Endothelial cell of umbilical vein (primary cell): ENCODE results near the gene ZNF254. TPM values are rescaled to one million over a fixed set of nuclear protein-coding genes. Genes with fewer than 3 reads are reported as not detected.

Experiments used
- BruUV-seq: library from RNA; stranded (reverse); fragments of 400-500 nt; replicated peaks from 2 replicates; lab custom pipeline; 2021; lab: Mats Ljungman, UMichigan
- CTCF ChIA-PET: fragments of 300-600, 350-600 bp; sonication (Branson Sonifier 250); formaldehyde crosslinking; loops from one replicate; lab custom pipeline; 2021; ENCODE audit warnings: antibody characterized with exemption, inconsistent platforms; lab: Charles Lee
- POLR2A ChIA-PET: fragments of 300-600, 350-600 bp; sonication (Branson Sonifier 250); formaldehyde crosslinking; loops from one replicate; lab custom pipeline; 2021; ENCODE audit warnings: antibody characterized with exemption, inconsistent platforms; lab: Charles Lee
- DNase-seq: peaks from one replicate; pipeline ENCODE4 v3.0.0-alpha.2; 2011; ENCODE audit warnings: low read depth, low spot score
- FAIRE-seq: peaks from 2 replicates; lab custom pipeline; 2011; peaks lifted over from hg19 to GRCh38; lab: Jason Lieb, UNC
- H2AFZ ChIP-seq: 2 replicates; pipeline ENCODE4 v1.6.0; 2012; ENCODE audit warnings: low read depth, low read length, control low read depth, inconsistent platforms
- H3K27ac ChIP-seq: 2 replicates; pipeline ENCODE4 v1.5.1; 2011; ENCODE audit warnings: low read depth, mild to moderate bottlenecking, control low read depth, low read length, moderate library complexity; ENCODE audit not compliant: insufficient read depth
- H3K27me3 ChIP-seq, 2 experiments: 2 replicates each; pipeline versions ENCODE4 v1.6.0 to v1.6.1; 2011; ENCODE audit warnings: low read length in 2 of 2, mixed read lengths in 1 of 2; ENCODE audit not compliant: control insufficient read depth in 2 of 2, insufficient read depth in 2 of 2
- H3K36me3 ChIP-seq, 2 experiments: 2 replicates in 1 of 2; 3 replicates in 1 of 2; pipeline ENCODE4 v1.5.1; 2011; ENCODE audit warnings: low read length in 2 of 2, mild to moderate bottlenecking in 1 of 2, moderate library complexity in 1 of 2; ENCODE audit not compliant: control insufficient read depth in 2 of 2, insufficient read depth in 2 of 2; ENCODE audit errors: extremely low read depth in 1 of 2
- H3K4me1 ChIP-seq: 3 replicates; pipeline ENCODE4 v1.5.1; 2011; ENCODE audit warnings: mild to moderate bottlenecking, low read length; ENCODE audit not compliant: control insufficient read depth, insufficient read depth; ENCODE audit errors: extremely low read depth
- H3K4me2 ChIP-seq: 2 replicates; pipeline ENCODE4 v1.6.1; 2011; ENCODE audit warnings: low read length, control low read depth, mixed read lengths; ENCODE audit not compliant: insufficient read depth
- H3K4me3 ChIP-seq, 3 experiments: fragments of 200-600 bp in 1 of 3; sonication (generic), shearing (Covaris generic) in 1 of 3; replicated peaks in 1 of 3; 2 replicates each; pipeline ENCODE4 v1.5.1; 2011 to 2016; ENCODE audit warnings: control low read depth in 3 of 3, low read length in 3 of 3, mild to moderate bottlenecking in 2 of 3, inconsistent platforms in 1 of 3, low read depth in 1 of 3, moderate library complexity in 1 of 3; ENCODE audit not compliant: insufficient read depth in 1 of 3
- H3K79me2 ChIP-seq: 2 replicates; pipeline ENCODE4 v1.6.0; 2012; ENCODE audit warnings: low read length, inconsistent platforms; ENCODE audit not compliant: control insufficient read depth, insufficient read depth
- H3K9ac ChIP-seq: replicated peaks from 2 replicates; pipeline ENCODE3; 2011; ENCODE audit warnings: low read length, control low read depth; ENCODE audit not compliant: insufficient read depth; ENCODE audit errors: extremely low read depth
- H3K9me1 ChIP-seq: replicated peaks from 3 replicates; pipeline ENCODE4 v1.6.0; 2011; ENCODE audit warnings: mild to moderate bottlenecking, low read length; ENCODE audit not compliant: control insufficient read depth, insufficient read depth; ENCODE audit errors: extremely low read depth
- H3K9me3 ChIP-seq: replicated peaks from 2 replicates; pipeline ENCODE4 v1.5.1; 2012; ENCODE audit warnings: low read length, inconsistent platforms; ENCODE audit not compliant: control insufficient read depth, insufficient read depth
- H4K20me1 ChIP-seq: replicated peaks from 2 replicates; pipeline ENCODE3; 2011; ENCODE audit warnings: mild to moderate bottlenecking, low read length; ENCODE audit not compliant: control insufficient read depth, insufficient read depth; ENCODE audit errors: extremely low read depth
- EZH2 ChIP-seq: IDR thresholded peaks from 2 replicates; pipeline ENCODE4 v1.6.1; 2012; ENCODE audit warnings: borderline replicate concordance, low read depth, mild to moderate bottlenecking, moderate library complexity, low read length, inconsistent platforms; ENCODE audit not compliant: severe bottlenecking
- FOS ChIP-seq: IDR thresholded peaks from 2 replicates; pipeline ENCODE4 v1.6.1; 2011; ENCODE audit warnings: mild to moderate bottlenecking, low read length, moderate library complexity, borderline replicate concordance; ENCODE audit not compliant: insufficient read depth
- GATA2 ChIP-seq: IDR thresholded peaks from 2 replicates; pipeline ENCODE4 v1.7.0; 2011; ENCODE audit warnings: low read depth, mild to moderate bottlenecking, moderate library complexity, mixed read lengths, low read length; ENCODE audit not compliant: insufficient read length, insufficient read depth
- JUN ChIP-seq: IDR thresholded peaks from 2 replicates; pipeline ENCODE4 v1.6.1; 2011; ENCODE audit warnings: borderline replicate concordance, low read depth; ENCODE audit not compliant: insufficient read length, insufficient read depth
- MAX ChIP-seq: IDR thresholded peaks from 2 replicates; pipeline ENCODE4 v1.6.1; 2011; ENCODE audit not compliant: insufficient read depth, insufficient read length
- MYC ChIP-seq: IDR thresholded peaks from one replicate; pipeline ENCODE4 v1.6.1; 2011; ENCODE audit warnings: mild to moderate bottlenecking, low read depth, low read length
- POLR2A ChIP-seq: IDR thresholded peaks from 2 replicates; pipeline ENCODE4 v1.6.1; 2012; ENCODE audit warnings: low read depth, mild to moderate bottlenecking, control low read depth, low read length
- POLR2AphosphoS5 ChIP-seq: IDR thresholded peaks from 2 replicates; pipeline ENCODE4 v1.6.1; 2012; ENCODE audit warnings: low read depth, mild to moderate bottlenecking, control low read depth, low read length, moderate library complexity; ENCODE audit not compliant: insufficient read depth
- dilution Hi-C: fragments of 300-500 bp; cut with MboI; formaldehyde crosslinking; loops from one replicate; pipeline ENCODE4 v1.15.0; 2019; ENCODE audit warnings: low sequenced_read_pairs; ENCODE audit not compliant: extremely low pct_ligation_motif_present
- intact Hi-C: fragments of 100-400 bp; cut with micrococcal nuclease; formaldehyde crosslinking; loops from one replicate; pipeline ENCODE4 v1.10.0; 2022
- polyA plus RNA-seq, 4 experiments: library from polyadenylated mRNA; depleted of rRNA in 3 of 4; stranded (reverse) in 3 of 4; unstranded in 1 of 4; fragments of >200 nt; gene quantifications; 2 replicates each; pipeline versions ENCODE4 v1.2.1 to v1.2.3, GENCODE V29; 2011 to 2012; ENCODE audit warnings: missing spikeins in 1 of 4
- total RNA-seq: library from RNA; stranded (reverse); gene quantifications from 2 replicates; pipeline ENCODE4 v1.2.3, GENCODE V29; 2021
- TF ChIP-seq, protein P1 (sequence below), 2 donors: IDR thresholded peaks; 1 replicate in 1 of 2; 2 replicates in 1 of 2; pipeline ENCODE4 v1.5.1; 2011; ENCODE audit warnings: low read length in 2 of 2, mild to moderate bottlenecking in 2 of 2, moderate library complexity in 2 of 2, control low read depth in 1 of 2, inconsistent platforms in 1 of 2, low read depth in 1 of 2; ENCODE audit not compliant: insufficient read depth in 1 of 2; ENCODE audit errors: extremely low read depth in 1 of 2

The ZNF254 gene
- total and polyA plus RNA-seq, 2 donors (not counting 3 experiments of a cell fraction or from before 2014, with no cell fraction given) = 4.9 to 16.0 TPM

DNA sequence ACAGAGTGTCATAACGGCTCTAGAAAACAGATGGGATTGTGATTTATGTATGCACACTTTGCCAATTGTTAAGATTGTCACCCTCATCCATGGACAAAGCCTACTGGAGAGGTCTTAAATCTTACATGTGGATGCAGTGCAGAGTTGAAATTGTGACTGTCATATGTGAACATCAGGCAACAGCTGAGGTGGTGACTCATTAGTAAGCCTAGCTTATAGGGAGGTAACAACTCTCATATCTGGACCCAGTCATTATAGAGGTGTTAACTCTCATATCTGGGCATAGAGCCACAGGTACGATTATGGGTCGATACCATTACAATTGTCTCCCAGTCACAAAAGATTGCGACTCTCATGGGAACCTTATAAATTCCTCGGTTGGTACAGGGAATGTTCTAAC lies 29.8 kb upstream of the ZNF254 start:
- Histone ChIP-seq H3K9me3 (no peaks in the 10 kb centered on the region), H3K4me2 (no peak overlapping the region), H3K4me1 (no peaks in the 10 kb centered on the region), H4K20me1 (no peaks in the 10 kb centered on the region), H3K4me3 (no peak overlapping the region), H3K27me3 (no peaks in the 10 kb centered on the region), H3K36me3 (peaks cover 7 to 32% of the 10 kb centered on the region in 2 experiments), H3K9me1 (no peaks in the 10 kb centered on the region), H3K79me2 (no peaks in the 10 kb centered on the region), H3K27ac (no peak overlapping the region), H2AFZ (no peak overlapping the region), H3K9ac (no peak overlapping the region)
- TF ChIP-seq MAX (no peak), POLR2A (no peak), POLR2AphosphoS5 (no peak), FOS (no peak), MYC (no peak), EZH2 (no peak), GATA2 (no peak), JUN (no peak)
- TF ChIP-seq, protein P1, sequence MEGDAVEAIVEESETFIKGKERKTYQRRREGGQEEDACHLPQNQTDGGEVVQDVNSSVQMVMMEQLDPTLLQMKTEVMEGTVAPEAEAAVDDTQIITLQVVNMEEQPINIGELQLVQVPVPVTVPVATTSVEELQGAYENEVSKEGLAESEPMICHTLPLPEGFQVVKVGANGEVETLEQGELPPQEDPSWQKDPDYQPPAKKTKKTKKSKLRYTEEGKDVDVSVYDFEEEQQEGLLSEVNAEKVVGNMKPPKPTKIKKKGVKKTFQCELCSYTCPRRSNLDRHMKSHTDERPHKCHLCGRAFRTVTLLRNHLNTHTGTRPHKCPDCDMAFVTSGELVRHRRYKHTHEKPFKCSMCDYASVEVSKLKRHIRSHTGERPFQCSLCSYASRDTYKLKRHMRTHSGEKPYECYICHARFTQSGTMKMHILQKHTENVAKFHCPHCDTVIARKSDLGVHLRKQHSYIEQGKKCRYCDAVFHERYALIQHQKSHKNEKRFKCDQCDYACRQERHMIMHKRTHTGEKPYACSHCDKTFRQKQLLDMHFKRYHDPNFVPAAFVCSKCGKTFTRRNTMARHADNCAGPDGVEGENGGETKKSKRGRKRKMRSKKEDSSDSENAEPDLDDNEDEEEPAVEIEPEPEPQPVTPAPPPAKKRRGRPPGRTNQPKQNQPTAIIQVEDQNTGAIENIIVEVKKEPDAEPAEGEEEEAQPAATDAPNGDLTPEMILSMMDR (IDR thresholded peaks at IDR 0.05; ENCODE audit: extremely low read depth in 1 of 2, insufficient read depth in 1 of 2, low read depth in 1 of 2, low read length in 2 of 2) = no peak
- intact Hi-C loops (no loop called here), dilution Hi-C loops (no loop called here)
- FAIRE-seq (no peak), DNase-seq (no peak)
- POLR2A ChIA-PET = interaction anchor here (0.6 kb wide), 1 partner anchor 11 kb away, joined by 3 read pairs; no protein-coding TSS in a partner anchor
- CTCF ChIA-PET = no interaction called here
- no TSS peak for BruUV-seq
